ENCODE measurements around the gene FNDC3B. TPM values are rescaled to one million over a fixed set of nuclear protein-coding genes. Genes with fewer than 3 reads are reported as not detected.

Gene FNDC3B
- total RNA-seq, 1 donor from 2014 or later, result 290 TPM

DNA sequence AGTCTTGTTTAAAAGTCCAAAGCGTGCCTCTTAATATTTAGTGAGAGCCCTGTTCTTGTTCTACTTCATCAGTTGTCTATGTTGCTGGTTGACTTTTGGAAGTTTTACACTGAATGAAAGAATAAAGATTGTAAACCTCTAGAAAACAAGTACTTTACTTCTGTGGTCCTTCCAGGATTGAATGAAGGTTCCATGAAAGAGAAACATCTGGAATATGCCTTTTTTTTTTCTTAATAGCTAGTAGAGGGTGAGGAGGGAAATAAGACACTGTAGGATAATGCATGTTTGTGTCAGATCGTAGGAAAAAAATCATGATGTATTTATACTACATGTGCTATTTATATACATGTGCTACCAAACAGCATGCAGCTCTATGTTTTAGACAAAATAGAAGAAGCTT, 205.9 kb downstream of the FNDC3B start:
- Mint-ChIP-seq H3K27me3 (ENCODE audit: low read depth) (no peaks in the 10 kb centered on the region), H3K27ac (ENCODE audit: unreplicated experiment) (peak overlapping the region; percentile 66), H3K4me3 (ENCODE audit: unreplicated experiment) (no peak overlapping the region), H3K9me3 (ENCODE audit: low read depth) (peaks cover 10% of the 10 kb centered on the region), H3K36me3 (ENCODE audit: low read depth) (peaks cover 30% of the 10 kb centered on the region), H3K4me1 (ENCODE audit: low read depth) (peaks cover 69% of the 10 kb centered on the region)
- DNase-seq (ENCODE audit: low spot score), result no peak
- TF ChIP-seq, protein P1, sequence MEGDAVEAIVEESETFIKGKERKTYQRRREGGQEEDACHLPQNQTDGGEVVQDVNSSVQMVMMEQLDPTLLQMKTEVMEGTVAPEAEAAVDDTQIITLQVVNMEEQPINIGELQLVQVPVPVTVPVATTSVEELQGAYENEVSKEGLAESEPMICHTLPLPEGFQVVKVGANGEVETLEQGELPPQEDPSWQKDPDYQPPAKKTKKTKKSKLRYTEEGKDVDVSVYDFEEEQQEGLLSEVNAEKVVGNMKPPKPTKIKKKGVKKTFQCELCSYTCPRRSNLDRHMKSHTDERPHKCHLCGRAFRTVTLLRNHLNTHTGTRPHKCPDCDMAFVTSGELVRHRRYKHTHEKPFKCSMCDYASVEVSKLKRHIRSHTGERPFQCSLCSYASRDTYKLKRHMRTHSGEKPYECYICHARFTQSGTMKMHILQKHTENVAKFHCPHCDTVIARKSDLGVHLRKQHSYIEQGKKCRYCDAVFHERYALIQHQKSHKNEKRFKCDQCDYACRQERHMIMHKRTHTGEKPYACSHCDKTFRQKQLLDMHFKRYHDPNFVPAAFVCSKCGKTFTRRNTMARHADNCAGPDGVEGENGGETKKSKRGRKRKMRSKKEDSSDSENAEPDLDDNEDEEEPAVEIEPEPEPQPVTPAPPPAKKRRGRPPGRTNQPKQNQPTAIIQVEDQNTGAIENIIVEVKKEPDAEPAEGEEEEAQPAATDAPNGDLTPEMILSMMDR (IDR thresholded peaks at IDR 0.05), result no peak

DNA sequence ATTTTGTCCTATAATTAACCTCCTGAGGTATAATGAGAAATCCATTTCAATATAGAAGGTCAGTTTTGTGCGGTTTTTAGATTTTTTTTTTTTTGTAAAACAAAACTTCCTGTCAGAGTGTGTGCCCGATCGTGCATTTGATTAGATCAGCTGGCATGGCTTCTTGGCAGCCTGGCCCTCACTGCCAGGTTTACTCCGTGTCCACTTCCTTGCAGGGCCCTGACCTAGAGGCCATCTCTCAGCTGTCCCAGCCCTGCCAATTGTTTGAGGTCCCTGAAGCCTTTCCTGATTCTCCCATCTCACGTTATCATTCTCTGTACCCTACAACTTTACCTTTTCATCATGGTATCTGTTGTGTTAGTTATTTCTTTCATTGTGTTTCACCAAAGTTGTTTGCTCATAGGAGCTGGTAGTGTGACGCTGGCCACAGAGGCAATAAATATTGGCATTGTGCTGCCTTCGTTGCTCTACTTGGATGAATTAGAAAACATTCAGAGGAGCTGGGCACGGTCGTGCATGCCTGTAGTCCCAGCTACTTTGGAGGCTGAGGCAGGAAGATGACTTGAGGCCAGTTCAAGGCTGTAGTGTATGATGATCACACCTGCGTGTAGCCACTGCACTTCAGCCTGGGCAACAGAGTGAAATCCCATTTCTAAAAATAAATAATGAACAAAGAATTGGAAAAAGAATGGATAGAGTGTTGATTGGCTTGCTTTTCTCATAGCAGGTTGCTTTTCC, 206.9 kb downstream of the FNDC3B start:
- Mint-ChIP-seq H3K36me3 (ENCODE audit: low read depth) (peaks cover 29% of the 10 kb centered on the region), H3K4me1 (ENCODE audit: low read depth) (peaks cover 71% of the 10 kb centered on the region), H3K9me3 (ENCODE audit: low read depth) (peaks cover 10% of the 10 kb centered on the region), H3K4me3 (ENCODE audit: unreplicated experiment) (no peak overlapping the region), H3K27ac (ENCODE audit: unreplicated experiment) (peak overlapping the region; percentile 19), H3K27me3 (ENCODE audit: low read depth) (no peaks in the 10 kb centered on the region)
- TF ChIP-seq, protein P1 (IDR thresholded peaks at IDR 0.05), result no peak
- DNase-seq (ENCODE audit: low spot score), result no peak

DNA sequence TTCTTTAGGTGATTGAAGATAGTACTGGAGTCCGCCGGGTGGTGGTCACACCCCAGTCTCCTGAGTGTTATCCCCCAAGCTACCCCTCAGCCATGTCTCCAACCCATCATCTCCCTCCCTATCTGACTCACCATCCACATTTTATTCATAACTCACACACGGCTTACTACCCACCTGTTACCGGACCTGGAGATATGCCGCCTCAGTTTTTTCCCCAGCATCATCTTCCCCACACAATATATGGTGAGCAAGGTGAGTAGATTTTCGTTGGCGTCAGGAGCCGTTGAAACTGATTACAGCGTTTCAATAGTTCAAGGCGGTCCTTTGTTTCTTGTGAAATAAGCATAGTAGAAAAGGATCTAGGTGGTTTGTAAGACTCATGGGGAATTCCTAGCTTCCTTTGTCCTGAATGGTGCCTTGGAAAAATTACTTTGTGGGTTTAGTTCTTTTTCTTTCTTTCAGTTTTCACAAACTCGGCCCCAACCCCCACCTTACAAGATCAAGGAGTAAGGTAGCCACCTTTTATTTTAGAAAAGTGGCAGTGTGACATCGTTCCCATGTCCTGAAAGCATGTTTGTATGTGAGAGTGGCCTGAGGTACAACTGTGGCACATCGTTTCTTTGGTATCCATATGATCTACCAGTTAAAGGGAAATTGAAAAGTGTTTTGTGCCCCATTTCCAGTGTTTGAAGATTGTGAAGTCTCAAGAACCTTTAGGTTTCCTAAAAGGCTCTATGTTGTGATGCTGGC, 208.3 kb downstream of the FNDC3B start:
- Mint-ChIP-seq H3K27ac (ENCODE audit: unreplicated experiment) (no peak overlapping the region), H3K4me3 (ENCODE audit: unreplicated experiment) (no peak overlapping the region), H3K4me1 (ENCODE audit: low read depth) (peaks cover 76% of the 10 kb centered on the region), H3K36me3 (ENCODE audit: low read depth) (peaks cover 35% of the 10 kb centered on the region), H3K27me3 (ENCODE audit: low read depth) (no peaks in the 10 kb centered on the region), H3K9me3 (ENCODE audit: low read depth) (peaks cover 6% of the 10 kb centered on the region)
- no peak for DNase-seq (ENCODE audit: low spot score)
- TF ChIP-seq, protein P1 (IDR thresholded peaks at IDR 0.05), result no peak

DNA sequence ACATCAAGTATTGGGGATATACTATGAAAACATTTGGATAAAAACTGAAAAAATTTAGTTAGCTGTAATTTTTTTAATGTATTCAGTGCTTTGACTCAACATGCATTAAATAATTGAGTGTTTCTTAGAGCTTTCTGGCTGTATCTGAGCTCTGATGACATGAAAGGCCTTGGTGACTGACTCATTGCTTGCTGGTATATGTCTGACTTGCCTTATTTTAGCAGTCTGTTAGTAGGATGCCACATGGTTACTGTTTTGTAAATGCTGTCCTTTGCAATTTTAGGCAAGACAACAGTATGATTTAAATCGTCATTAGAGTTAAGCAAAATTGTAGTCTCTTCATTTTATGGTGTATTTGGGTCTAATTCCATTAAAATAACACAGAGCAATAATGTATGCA, 209.7 kb downstream of the FNDC3B start:
- TF ChIP-seq, protein P1 (IDR thresholded peaks at IDR 0.05), result no peak
- Mint-ChIP-seq H3K4me3 (ENCODE audit: unreplicated experiment) (no peak overlapping the region), H3K36me3 (ENCODE audit: low read depth) (peaks cover 27% of the 10 kb centered on the region), H3K9me3 (ENCODE audit: low read depth) (no peaks in the 10 kb centered on the region), H3K27ac (ENCODE audit: unreplicated experiment) (peak overlapping the region; percentile 45), H3K4me1 (ENCODE audit: low read depth) (peaks cover 76% of the 10 kb centered on the region), H3K27me3 (ENCODE audit: low read depth) (no peaks in the 10 kb centered on the region)
- no peak for DNase-seq (ENCODE audit: low spot score)

DNA sequence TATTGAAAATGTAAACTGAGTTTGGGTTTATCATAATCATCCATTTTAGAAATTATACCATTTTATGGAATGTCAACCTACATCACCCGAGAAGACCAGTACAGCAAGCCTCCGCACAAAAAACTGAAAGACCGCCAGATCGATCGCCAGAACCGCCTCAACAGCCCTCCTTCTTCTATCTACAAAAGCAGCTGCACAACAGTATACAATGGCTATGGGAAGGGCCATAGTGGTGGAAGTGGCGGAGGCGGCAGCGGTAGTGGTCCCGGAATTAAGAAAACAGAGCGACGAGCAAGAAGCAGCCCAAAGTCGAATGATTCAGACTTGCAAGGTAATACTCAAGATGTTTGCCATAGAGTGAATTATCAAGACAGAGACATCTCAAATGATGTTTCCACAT, 211.8 kb downstream of the FNDC3B start:
- peaks cover 28% of the 10 kb centered on the region for H3K36me3 Mint-ChIP-seq (ENCODE audit: low read depth)
- no peak overlapping the region for H3K4me3 Mint-ChIP-seq (ENCODE audit: unreplicated experiment)
- TF ChIP-seq, protein P1 (IDR thresholded peaks at IDR 0.05), result no peak
- peak overlapping the region; percentile 57 for H3K27ac Mint-ChIP-seq (ENCODE audit: unreplicated experiment)
- DNase-seq (ENCODE audit: low spot score), result no peak
- H3K9me3 Mint-ChIP-seq (ENCODE audit: low read depth), result no peaks in the 10 kb centered on the region
- no peaks in the 10 kb centered on the region for H3K27me3 Mint-ChIP-seq (ENCODE audit: low read depth)
- H3K4me1 Mint-ChIP-seq (ENCODE audit: low read depth), result peaks cover 80% of the 10 kb centered on the region

Data from chondrocyte (in vitro differentiated cells).